ENCODE results near the gene VPS11.
A peak's percentile ranks its signal among the peaks of the same experiment; 100 is the strongest.
"Not testable (repeated sequence)": the region's sequence is repeated elsewhere in the genome, so short reads cannot be mapped to it uniquely, and the experiment has no call there.

VPS11 gene

DNA sequence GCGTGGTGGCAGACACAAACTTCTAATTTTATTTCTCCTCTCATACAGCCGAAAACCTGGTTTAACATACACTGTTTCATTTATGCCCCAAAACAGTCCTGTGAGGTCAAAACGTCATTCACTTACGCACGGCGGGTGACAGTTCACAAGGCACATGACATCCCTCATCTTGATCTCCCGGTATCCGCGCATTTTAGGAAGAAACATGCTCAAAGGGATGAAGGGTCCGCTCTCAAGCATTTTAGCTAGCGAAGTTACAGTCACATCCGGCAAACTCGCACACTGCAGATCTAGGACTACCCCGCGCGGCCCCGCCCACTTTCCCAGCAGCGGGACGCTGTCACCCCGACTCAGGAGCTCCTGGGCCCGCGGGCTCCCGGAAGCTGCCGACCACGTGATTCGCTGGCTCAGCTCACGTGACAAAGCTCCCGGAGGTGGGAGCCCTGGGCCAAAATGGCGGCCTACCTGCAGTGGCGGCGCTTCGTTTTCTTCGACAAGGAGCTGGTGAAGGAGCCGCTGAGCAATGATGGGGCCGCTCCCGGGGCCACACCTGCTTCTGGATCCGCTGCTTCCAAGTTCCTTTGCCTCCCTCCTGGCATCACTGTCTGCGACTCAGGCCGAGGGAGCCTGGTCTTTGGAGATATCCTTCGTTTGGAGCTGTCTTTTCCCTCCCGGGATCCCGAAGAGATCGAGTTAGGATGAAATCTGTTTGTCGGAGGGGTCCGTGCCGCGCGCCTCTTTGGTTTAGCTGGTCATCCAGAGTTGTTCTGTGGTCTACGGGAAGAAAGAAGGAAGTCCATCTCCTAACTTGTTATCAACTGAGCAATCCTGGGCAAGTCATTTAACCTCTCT, at the start of gene VPS11:
VPS11 (plus strand) TSS at position 448 of the 852 bp plus-strand sequence; CDS start at position 454, 6 bp downstream.
- DNase-seq, result peak; percentile 97 to 98

DNA sequence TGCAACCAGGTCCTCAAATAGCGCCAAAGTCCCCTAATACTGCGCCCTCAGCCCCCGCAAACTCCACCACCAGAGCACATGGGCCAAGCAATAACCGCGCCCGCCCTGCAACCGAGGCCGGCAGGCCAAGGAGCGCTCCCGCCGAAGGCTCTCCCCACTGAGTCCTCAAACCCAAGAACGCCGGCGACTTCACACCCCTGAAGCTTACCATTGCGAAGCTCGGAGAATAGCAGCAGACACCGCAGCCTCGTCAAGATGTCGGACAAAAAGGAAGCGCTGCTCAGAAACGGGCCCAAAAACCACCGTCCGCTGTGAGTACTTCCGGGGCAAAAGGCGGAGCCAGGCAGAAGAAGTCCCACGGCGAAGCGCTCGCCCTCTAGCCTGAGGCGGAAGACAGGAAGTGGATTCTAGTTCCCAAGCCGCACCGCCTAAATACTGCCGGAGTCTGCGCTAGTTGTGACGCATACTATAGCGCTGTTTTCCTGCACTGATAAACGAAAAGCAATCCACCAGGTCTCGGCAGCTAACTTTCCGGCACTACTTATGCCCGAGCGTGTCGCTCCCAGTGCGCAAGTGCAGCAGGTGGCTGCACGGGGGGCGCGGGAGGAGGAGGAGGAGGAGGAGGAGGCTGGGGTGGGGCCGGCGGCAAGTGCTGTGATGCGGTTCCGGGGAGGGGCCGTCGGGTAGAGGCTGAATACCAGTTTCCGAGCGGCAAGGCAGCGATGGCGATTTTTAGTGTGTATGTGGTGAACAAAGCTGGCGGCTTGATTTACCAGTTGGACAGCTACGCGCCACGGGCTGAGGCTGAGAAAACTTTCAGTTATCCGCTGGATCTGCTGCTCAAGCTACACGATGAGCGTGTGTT, 49.3 kb upstream of the VPS11 start, which contains the start of the genes RPS25 and TRAPPC4:
RPS25 (minus strand) TSS at position 270 of the 865 bp plus-strand sequence; CDS start at position 211, 59 bp downstream.
TRAPPC4 (plus strand) TSS at position 693 of the 865 bp plus-strand sequence; CDS start at position 723, 30 bp downstream.
- DNase-seq, result peak; percentile 89 to 95

DNA sequence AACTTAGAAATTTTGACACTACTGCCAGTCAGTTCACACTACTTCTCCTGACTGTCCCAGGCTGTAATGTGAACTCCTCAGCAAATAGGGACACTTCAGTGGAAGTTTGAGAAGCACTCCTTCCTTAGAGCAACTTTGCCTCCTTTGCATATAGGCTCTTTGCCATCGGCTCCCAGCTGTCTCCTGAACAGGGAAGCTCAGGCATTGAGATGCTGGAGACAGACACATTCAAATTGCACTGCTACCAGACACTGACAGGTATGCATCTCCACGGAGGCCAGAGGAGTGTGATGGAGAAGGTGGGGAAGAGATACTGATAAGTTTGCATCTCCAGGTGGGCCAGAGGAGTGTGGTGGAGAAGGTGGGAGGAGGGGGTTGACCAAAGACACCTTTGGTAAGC, 47.6 kb upstream of the VPS11 start:
- no peak for DNase-seq

DNA sequence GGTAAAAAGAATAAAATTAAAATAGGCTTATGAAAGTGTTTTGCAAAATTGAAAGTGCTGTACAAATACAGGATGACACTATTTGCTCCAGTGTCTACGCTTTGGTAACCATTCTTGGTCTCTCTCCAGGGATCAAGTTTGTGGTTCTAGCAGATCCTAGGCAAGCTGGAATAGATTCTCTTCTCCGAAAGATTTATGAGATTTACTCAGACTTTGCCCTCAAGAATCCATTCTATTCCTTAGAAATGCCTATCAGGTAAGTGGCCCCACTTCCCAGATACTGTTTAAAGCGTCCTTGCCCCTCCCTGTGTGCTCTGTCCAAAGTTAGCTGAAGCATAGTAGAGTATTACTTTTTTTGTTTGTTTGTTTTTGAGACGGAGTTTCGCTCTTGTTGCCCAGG, 46.0 kb upstream of the VPS11 start:
- no peak for DNase-seq

DNA sequence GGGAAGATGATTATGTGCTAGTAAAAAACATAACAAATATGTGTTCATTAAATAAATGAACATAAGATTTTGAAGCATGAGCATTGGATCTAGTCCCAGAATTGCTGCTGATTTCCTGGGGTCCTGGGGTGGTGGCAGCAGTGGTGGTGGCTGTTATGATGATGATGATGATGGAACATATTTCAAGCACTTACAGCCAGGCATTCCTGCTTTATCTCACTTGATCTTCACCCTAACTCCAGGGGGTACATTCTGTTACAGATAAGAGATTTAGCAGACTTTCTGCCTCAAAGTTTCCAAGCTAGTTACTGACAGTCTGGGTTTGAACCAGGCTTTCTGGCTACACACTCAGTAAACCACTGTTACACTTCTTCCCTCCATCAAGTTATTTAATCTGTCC, 43.9 kb upstream of the VPS11 start:
- no peak for DNase-seq

DNA sequence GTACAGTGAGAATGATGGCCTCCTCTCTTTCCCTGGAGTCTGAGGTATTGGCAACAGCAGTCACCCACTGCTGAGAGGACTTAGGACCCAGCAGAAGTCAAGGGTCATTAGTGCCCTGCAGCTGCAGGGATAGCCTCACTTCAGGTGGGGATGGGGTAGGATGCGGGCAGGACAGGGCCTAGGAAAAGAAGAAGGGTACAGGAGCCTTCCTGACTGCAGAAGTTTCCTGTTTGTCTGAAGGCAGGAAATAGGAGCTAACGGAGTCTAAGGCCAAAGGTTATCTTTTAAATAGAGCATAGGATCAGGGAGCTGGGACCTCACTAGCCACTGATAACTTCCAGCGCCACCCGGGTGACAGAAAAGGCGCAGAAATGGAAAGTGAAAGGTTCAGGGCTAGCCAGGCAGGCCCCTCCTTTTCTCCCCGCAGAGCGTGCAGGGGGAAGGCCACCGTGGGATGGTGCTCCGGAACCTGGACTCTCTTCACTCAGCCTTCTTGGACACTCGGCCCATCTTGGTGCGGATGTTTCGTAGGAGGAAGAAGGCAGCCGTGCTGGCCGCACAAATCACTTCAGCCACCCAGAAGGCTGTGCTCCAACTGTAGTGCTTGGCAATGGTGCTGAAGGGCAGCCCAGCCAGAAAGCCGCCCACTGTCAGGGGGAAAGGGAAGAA, 43.1 kb upstream of the VPS11 start:
- no peak for DNase-seq

DNA sequence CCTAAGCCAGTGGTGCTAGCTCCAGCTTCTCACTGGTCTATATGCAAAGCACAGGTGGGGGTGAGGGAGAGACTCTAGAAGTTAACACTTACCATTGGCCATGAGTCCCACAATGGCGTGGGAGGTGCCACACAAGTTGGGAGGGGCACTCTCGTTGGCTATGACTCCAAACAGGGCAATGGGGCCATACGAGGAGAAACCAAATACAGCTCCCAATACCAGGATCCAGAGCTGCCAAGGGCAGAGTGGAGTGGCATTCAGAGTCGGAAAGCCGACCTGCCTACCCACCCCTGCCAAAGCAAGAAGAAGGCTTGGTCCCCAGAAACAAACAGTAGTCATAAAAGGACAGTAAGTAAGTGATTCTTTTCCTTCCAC, 42.5 kb upstream of the VPS11 start:
- DNase-seq, result no peak

DNA sequence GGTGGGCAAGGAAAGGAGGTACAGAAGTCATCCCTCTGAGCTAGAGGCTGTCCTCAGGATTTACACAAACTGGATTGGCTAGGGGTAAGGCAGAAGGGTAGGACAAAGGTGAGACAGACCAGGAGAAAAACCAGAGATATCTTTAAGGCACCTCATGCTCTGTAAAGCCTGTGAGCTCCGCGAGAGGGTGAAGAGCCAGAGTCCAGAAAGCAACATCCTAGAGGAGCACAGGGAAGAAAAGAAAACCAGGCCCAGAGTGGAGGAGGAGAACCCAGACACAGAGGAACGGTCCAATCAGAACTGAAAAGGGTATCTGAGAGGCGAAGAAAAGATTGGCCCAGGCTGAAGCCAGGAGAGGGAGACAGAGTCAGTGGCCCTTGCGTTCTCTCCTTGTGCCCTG, 42.1 kb upstream of the VPS11 start:
- DNase-seq, result no peak

DNA sequence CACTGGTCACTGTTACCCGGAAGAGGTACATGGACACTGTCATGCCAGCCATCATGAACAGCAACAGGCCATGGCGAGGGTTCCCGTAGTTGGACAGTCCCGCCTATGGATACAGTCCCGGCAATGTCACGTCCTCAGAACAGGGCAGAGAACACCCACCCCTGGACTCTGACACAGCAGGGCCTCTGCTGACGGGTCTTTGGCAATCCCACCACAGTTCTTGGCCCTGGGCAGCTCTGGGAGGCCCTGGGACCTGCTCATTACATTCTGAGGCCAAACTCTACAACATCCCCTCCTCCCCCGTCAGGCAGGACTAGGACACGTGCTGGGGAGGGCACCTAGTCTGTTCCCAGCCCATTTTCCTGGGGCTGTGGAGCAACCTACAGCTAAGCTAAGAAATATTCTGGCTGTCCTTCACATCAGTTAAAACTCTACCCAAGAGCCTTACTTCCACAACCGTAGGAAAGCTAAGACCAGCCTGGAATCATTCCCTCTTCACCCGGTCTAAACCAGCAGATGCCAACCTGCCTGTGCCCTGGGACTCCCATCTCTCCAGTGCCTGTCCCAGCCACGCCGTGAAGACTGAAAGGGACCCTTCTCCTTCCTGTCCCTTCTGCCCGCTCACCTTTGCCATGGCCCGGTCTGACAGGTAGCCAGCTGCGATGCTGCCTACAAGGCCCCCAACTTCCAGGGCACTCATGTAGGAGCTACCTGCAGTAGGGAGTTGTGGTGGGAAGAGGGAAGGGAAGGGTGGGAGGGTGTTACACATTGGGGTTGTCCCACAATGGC, 41.4 kb upstream of the VPS11 start:
- no peak for DNase-seq

DNA sequence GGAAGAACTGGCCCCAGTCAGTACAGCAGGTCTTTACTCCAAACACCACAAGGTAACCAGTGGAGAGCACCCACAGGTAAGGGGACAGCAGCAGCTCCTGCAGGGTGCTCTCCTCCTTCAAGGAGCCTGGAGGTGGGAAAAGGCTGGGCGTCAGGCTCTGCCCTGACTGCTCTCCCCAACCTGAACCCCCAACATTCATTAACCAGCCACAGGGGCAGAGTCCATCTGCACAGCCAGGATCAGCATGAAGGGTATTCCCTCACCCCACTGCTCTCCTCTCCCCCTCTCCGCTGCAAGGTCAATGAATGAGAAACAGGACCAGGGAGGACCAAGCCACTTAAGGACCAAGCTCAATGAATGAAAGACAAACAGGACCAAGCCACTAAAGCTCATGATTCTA, 40.6 kb upstream of the VPS11 start:
- DNase-seq, result no peak

DNA sequence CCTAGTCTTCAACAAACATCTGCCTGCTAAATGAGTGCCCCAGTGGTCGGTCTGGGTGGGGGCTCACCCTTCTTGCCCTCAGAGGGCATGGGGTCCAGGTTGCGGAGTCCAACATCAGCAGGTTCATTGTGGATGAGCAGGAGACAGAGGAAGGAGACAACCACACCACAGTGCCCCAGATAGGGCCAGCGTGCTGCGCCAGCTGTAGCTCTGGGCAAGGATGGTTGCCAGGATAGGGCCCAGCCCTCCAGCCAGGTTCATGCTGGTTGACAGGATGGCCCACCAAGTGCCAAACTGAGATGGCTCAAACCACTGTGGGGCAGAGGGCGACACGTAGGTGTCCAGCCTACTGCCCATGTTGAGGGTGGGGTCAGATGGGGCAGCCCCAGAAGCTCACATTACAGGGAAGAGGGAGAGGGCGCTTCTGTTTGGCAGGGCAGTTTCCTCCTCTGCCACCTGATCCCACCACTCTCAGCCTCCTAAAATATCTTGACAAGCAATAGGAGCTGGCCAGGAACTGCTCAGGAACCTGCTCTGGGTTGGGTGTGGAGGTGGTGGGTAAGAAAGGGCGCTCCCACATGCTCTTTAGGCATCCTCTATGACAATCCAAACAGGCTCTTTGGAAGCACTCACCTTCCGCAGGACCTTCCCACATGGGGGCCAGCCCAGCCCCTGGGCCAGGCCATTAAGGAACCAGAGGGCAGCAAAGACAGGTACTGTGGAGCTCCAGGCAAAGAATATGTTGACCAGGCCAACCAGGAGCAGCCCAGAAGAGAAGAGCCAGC, 39.9 kb upstream of the VPS11 start:
- DNase-seq, result no peak

DNA sequence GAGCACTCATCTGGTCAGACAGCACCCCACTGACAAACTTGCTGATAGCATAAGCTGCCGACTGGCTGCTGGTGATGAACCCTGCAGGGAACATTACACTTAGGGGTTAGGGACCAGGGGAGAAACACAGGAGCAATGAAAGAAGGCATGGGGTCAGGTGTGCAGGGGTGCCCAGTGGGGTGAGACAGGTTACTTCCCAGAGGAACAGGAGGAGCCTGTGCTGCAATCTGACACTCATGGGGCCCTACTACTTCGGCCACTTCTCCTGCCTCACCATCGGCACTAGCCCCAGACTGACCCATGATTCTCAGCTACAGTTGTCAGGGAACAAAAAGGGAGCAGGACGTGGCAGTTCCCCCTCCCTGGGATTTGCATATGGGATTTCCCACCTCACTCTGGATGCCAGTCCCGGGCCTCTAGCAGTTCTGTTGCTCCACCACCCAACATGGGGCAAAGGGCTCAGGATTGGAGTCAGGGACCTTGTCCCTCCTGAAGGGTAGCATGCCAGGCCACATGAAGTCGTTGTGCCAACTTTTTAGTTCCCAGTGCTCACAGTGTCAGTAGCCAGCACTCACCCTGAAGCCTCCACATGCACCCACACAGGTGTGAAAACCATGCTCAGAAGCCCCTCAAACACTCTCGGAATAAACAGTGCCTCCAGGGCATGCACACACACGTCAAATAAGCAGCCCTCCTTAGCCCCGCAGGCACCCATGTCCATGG, 39.1 kb upstream of the VPS11 start:
- DNase-seq, result no peak

DNA sequence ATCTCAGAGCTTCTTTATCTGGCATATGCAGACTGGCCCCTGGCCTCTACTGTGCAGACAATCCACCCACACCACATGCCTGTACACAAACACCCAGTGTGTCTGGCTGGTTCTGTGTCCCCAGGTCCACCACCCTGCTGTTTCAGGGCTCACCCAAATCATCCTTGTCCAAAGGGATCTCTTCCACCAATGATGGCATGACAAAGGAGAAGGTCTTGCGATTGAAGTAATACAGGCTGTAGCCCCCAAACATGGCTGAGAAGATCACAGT, 38.6 kb upstream of the VPS11 start:
- no peak for DNase-seq

DNA sequence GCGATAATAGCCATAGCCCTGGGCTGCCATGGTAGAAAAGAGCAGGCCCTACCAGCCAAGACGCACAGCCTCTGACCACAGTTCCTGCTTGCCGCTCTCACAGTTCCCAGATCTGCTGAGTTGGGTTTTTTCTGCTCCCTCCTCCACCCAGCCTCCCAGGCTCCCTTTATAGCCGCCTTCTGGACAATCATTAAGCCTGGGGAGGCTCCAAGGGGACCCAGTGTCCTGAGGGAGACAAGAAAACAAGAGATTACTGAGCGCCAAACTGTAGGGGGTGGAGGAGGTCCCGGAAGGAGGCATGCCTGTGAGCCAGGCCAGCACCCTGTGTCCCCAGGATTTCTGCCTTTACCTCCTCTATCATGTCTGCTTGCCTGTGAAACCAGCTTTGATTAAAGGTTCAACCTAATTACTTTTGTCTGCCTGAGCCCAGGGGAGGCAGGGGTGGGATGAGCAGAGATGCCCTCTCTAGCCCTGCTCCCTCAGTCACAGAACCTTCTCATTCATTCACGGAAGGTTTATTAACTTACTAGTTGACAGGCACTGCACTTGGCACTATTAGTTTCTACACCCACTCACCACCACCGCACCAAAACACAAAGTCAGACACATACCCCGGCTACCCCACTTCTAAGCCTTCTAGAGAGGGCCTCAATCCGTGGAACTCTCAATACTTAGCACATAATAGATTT, 38.1 kb upstream of the VPS11 start:
- DNase-seq, result peak; percentile 37 to 57

DNA sequence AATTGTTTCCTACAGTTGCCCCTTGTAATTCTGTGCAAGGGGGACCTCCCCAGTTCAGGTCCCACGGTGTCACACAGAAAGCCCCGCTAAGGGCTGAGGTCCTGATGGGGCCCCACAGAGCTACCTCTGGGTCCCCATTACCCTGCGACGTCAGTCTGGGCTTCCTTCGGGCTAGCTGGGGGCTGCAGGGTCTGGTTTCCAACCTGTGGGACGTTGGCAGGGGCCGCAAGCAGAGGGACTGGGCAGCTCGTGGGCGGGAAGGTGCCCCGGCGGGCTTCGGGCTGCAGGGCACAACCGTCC, 37.6 kb upstream of the VPS11 start:
- no peak for DNase-seq

DNA sequence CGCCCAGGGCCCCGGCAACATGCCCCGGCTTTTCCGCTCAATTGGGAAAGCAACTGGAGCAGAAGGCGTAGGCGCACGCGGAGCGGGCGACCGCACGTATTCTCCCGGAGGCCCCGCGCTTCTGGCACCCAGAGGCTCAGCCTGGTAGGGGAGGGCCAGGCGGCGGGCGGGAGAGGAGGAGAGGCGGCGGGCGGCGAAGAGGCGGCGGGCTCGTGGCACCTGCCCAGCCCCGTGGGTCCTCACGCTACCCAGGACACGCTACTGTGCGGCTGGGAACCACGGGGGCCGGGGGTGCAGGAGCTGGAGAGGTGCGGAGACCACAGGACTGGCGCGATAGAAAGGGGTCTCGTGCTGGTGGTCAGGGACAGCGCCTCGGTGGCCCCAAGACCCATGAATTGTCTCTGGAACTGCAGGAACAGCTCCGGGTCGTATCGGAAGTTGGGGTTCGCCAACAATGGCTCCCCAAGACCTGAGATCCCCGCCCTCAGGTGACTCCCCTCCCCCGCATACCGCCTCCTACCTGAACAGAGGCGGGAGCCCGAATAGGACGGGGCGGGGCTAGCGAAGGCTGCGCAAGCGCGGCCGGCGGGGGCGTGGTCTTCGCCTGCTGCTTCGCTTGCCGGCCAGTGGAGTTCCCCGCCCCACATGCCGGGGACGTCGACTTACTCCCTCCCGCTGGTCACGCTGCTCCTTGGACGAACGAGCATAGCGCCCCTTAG, 37.1 kb upstream of the VPS11 start, which contains the start of gene SLC37A4:
SLC37A4 (minus strand) TSS at position 549 of the 719 bp plus-strand sequence.
- DNase-seq, result peak; percentile 98 to 99

DNA sequence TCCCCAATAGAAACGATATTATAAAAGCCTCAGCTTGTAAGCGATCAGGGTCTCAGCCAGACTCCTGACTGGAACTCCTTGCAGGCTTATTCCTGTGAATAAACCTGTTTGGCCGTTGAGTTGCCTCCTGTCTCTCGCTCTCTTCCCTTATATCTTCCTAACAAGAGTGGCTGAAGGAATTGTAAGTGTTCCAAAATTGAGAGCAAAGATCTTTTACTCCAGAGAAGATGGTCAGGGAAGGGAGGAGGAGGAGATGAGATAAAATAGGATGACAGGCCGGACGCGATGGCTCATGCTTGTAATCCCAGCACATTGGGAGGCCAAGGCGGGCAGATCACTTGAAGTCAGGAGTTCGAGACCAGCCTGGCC, 35.7 kb upstream of the VPS11 start:
- no peak for DNase-seq

DNA sequence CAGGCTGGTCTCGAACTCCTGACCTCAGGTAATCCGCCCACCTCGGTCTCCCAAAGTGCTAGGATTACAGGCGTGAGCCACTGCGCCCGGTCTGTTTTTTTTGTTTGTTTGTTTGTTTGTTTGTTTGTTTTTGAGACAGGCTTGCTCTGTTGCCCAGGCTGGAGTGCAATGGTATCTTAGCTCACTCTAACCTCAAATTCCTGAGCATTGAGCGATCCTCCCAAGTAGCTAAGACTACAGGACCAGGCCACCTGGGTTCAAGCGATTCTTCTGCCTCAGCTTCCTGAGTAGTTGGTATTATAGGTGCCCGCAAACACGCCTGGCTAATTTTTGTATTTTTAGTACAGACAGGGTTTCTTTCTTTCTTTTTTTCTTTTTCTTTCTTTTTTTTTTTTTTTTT, 34.2 kb upstream of the VPS11 start:
- not testable (repeated sequence) for DNase-seq

DNA sequence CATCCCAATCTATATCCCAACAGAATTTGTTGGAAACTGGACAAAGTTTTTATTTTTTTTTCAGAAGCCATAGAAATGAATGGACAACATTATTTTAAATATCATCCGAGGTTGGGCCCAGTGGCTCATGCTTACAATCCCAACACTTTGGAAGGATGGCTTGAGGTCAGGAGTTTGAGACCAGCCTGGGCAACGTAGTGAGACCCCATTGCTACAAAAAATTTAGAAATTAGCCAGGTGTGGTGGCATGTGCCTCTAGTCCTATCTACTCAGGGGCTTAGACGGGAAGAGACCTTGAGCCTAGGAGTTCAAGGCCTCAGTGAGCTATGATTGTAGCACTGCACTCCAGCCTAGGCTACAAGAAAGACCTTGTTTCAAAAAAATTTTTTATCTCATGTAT, 32.8 kb upstream of the VPS11 start:
- no peak for DNase-seq

DNA sequence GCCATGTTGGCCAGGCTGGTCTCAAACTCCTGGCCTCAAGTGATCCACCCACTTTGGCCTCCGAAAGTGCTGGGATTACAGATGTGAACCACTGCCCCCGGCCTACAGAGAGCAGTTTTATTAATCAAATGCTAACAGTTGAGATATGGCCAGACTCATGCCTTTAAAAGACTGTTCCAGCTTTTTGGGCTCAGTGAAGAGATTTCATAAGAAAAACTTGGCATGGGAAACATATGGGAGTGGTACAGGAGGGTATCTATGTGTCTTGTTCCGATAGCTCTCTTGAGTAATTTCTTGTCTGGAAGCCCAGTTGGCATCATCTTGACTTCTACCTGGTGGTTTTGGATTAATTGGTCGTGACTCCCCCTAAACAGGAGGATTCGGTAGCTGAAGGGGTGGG, 28.7 kb upstream of the VPS11 start:
- no peak for DNase-seq
